A172 (cell line): ENCODE data around the gene YWHAQ. TPM values are rescaled to one million over a fixed set of nuclear protein-coding genes. Genes with fewer than 3 reads are reported as not detected.
"Not testable (repeated sequence)": the region's sequence is repeated elsewhere in the genome, so short reads cannot be mapped to it uniquely, and the experiment has no call there.

Source experiments
- DNase-seq: peaks from one replicate; pipeline ENCODE4 v3.0.0-alpha.2; 2015; ENCODE audit warnings: low spot score
- total RNA-seq: library from RNA; depleted of rRNA; stranded (reverse); fragments of >200 nt; shearing (Covaris generic); gene quantifications from 2 replicates; pipeline ENCODE4 v1.2.3, GENCODE V29; 2014

Gene YWHAQ
- total RNA-seq, 1 experiment from 2014 or later, result 807 TPM

DNA sequence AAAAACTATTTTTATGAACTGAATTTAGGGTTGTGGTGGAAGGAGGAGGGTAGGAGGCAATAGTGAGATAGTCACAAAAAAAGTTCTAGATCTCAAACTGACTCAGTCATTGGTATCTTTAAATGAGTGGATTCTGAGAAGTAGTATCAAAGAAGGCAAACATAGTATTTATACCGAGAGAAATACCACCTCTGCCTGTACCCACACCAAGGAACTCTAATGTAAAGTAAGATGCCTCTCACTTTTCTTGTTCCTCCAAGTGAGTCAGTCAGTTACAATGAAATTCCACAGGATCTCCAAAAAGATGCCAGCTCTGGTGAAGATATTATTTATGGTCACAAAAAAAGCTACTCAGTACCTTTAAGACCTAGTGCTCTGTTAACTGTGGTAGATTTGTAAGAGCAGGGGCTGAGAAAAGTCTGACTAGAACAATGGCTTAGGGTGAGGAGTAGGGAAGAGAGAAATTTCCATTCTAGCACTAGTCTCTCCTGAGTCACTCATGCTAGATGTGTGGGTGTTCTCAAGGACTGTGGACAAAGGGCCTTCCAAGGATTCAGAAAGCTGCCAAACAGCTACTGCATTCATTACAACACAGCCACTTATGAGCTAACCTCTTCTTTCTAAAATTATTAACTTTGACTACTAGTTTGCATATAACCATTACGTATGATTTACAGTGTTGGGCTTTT lies 36.3 kb downstream of the YWHAQ start:
- DNase-seq, result peak; percentile 74

DNA sequence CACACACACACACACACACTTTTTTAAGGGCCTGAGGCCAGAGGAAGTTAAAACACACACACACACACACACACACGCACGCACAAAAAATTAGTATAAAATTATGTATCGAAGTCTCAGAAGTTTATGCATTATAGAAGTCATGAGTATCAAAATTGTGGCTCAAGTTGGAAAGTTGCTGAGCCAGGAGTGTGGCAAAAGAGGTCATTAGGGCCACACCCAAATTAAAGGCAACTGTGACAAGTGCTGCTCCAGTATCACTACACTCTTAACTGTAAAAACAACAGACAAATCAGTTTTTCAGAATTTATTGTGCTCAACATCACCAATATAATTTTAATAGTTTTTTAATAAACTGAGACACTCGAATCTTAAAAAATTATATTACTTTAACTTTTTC lies 36.9 kb downstream of the YWHAQ start:
- DNase-seq, result no peak

DNA sequence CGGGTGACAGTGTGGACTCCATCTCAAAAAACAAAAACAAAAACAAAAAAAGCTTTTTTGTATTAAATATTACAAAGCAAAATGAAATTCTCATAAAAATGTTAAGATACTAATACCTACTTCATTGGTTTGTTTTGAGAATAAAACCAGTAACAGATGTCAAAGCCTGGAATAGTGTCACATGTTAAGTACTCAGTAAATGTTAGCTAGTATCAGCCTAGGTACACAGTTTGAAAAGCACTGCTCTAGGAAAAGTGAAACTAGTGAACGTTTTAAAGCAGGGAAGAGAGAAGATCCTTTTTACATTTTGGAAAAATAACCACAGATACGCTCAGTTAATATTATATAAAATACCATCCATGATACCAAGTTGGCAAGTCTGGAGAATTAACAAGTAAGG lies 38.1 kb downstream of the YWHAQ start:
- DNase-seq, result no peak

DNA sequence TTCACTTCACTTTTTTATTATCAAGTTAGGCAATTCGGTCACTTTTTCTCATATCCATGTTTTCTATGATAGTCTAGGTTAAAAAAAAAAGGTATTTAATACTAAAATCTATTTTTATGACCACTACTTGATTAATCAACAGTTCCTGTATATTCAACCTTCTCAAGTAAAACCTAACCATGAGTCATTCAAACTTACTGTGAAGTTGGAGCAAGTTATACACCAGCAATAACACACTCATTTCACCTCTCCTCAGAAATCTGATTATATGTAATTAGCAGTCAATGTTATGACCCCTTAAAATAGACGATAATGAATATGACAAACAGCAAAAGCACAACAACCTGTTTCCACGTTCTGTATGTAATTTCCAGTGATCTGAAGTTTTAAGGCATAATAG lies 40.2 kb downstream of the YWHAQ start:
- no peak for DNase-seq

DNA sequence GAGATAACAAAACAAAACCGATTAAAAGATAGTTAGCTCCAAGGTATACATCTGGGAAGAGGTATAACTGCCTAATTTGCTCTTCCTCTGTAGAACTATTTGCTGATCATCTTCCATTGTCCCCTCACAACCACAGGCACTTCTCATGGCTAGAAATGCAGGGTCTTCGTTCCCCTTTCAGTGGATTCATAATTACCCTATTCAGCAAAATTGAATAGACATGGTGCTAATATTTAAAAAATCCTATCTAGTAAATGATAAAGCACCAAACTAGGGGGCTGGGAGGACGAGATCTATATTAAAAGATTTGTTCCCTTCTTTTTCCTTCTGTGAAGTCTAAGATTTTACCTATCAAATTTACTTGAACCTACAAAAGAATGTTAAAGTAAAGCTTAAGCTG lies 44.3 kb downstream of the YWHAQ start:
- no peak for DNase-seq

DNA sequence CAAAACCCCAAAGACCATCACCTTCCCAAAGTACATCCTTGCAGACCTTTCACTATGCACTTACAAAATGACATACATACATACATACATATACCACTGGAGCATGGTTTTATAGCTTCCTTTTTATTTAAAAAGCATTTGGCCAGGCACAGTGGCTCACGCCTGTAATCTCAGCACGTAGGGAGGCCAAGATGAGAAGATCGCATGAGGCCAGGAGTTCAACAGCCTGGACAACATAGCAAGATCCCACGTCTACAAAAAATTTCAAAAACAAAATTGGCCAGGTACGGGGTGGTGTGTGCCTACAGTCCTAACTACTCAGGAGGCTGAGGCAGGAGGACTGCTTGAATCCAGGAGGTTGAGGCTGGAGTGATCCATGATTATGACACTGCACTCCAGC lies 45.3 kb downstream of the YWHAQ start:
- DNase-seq, result no peak

DNA sequence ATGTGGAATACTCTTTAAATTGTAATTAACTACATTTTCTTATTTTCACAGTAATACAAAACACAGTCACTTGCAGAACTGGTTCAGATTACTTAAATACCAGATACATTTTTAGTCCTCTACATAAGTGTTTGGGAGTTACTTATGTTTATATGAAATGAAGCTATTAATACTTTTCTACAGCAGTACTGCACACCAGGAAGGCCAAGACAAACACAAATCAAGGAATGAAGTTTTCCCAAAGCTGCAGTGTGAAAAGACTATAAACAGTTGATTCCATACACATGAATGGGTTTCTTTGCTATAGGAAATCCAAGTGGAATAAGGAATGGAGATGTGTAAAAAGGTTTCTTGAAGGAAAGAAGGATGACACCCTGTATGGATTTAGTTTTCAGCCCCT lies 45.9 kb downstream of the YWHAQ start:
- DNase-seq, result not testable (repeated sequence)

GRCh38 chr2:9582624-9583023 lies 48.2 kb downstream of the YWHAQ start:
- DNase-seq, result no peak

DNA sequence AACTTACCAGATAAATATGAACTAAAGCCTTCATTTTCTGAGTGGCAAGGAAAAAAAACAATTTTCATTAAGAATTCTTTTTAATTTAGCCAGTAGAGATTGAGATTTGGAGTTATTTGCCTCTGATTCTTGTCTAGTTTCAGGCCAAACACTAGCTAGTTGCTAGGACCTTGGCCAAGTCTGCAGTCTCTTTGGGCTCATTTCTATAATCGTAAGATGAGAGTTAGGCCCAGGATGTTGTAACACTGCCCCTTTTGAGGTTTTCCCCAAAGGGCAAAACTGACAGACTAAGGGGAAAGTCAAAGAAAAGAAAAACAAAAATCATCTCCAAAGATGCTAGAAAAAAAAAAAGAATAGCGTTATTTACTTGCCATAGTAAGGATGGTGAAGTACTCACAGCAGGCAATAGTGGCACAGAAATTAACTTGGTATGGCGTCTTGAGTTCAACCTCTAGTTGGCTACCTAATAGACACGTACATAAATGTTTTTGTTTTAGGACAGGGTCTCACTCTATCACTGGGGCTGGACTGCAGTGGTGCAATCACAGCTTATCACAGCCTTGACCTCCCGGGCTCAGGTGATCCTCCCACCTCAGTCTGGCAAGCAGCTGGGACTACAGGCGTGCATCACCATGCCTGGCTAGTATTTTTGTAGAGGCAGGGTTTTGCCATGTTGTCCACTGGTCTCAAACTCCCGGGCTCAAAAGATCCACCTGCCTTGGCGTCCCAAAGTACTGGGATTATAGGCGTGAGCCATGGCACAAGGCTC lies 52.1 kb downstream of the YWHAQ start:
- no peak for DNase-seq

DNA sequence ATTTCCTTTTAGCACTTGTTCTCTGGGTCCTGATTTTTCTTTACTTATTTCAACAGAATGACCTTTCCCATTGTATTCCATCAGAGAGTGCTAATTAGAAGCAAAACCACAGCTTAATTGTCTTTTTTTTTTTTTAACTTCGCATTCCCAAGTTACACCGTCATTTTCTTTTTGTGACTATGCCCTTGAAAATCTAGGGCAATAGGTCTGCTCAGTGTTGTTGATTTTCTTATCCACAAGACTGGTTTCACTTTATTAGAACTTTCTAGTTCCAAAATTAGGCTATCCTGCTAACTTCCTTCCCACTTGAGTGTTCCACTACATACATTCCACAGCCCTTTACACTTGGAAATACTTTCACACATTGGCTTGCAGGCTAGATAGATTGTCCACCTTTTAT lies 56.5 kb downstream of the YWHAQ start:
- DNase-seq, result no peak

- no peak for DNase-seq
These were observed 57.0 kb downstream of the YWHAQ start for GRCh38 chr2:9573840-9574239.

- peak; percentile 80 for DNase-seq
These were observed 57.6 kb downstream of the YWHAQ start for GRCh38 chr2:9573013-9573720.

- no peak for DNase-seq
These were observed 60.4 kb downstream of the YWHAQ start for GRCh38 chr2:9570182-9571060.

DNA sequence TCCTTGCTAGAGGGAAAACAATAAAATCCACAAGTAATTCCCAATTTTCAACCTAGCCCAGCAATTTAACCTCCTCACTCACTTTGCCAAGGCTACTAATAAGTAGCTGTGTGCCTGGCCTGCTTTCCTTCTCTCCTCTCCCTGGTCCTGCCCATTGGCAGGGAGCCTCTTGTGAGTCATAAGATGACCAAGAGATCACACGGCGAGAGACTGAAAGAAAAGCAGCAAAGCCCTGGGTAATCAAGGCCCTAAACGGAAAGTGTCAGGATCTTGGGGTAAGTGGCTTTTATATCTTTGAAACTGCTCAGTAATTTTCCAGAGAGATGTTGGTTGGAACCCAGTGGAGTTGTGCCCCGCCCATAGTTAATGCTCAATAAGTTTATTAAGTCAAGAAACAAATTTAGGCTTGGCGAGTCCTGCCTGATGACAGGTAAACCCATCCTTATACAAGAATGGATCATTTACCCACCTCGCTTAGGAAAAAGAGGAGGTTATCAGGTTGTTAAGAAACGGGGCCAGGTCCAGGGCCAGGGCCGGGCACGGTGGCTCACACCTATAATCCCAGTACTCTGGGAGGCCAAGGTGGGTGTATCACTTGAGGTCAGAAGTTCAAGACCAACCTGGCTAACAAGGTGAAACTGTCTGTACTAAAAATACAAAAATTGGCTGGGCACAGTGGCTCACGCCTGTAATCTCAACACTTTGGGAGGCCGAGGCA lies 65.2 kb downstream of the YWHAQ start:
- peak; percentile 98 for DNase-seq

DNA sequence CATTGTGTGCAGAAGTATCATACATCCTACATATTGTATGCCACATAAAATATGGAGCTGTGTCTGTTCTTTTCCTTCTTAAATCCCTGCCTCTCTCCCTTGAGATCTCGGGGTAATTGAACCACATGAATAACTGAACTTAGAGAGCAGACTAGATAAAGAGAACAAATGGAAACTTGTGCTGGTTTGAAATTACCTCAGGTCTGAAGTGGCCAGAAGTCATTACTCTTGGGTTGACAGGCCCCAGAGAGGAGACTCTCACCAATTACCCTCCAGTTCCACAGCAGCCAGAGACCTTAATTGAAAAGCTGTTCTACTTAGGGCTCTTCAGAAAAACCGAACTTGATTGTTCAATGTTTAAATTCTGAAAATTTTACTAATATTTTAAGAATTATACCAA lies 70.2 kb downstream of the YWHAQ start:
- DNase-seq, result no peak

DNA sequence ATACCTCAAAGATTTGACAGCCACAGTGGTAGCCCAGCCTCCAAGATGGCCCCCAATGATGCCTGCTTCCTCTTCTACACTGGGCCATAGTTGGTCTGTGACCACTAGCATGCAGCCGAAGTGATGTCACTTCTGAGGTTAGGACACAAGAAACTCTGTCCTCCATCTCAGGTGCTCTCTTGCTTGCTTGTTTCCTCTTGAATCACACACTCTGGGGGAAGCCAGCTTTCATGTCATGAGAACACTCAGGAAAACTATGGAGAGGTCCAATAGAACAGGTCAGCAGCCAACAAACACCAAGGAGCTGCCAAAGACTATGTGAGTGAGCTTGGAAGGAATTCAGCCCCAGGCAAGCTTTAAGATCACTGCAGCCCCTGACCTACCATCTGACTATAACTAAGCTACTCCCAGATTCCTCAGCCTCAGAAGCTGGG lies 71.8 kb downstream of the YWHAQ start:
- DNase-seq, result peak; percentile 87

- DNase-seq, result peak; percentile 36
These were observed 74.6 kb downstream of the YWHAQ start for GRCh38 chr2:9556121-9556743.

DNA sequence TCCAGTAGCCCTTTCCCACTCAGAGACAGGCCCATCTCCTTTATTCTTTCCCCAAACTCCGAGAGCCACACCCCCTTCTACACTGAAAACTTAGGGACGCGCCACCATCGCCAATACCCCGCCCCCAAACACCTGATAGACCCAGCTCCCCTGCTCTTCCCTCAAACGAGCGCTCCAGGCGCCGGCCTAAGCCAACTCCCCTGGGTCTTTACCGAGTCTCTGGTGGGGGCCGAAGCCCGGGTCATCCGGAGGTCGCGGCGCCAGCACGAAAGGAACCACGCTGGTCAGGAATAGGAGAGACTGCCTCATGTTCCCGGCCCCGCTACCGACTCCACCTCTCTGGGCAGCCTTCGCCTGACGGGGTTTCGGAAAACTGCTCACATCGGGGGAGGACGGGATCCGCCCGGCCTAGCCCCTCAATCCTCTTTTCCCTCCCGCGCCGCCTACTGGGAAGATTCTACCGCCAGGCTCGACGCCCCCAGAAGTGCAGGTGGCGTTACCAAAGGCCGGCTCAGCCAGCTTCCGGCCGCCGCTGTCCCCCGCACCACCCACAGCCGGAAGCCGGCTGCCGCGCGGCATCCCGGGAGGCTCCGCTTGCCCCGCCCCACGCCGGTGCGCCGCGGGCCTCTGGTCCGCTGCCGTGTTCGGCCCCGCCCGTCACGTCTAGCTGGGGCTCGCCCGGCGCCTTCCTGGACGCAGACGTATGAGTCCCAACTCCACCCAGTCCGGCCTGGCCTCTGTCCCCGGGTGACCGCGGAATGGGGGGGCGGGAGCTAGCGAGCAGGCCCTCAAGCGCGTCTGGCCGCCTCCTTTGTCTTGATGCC lies 75.3 kb downstream of the YWHAQ start, which contains the start of gene ADAM17:
ADAM17 (minus strand) TSS at position 534 of the 824 bp plus-strand sequence; CDS start at position 309, 225 bp downstream.
- DNase-seq, result peak; percentile 91

DNA sequence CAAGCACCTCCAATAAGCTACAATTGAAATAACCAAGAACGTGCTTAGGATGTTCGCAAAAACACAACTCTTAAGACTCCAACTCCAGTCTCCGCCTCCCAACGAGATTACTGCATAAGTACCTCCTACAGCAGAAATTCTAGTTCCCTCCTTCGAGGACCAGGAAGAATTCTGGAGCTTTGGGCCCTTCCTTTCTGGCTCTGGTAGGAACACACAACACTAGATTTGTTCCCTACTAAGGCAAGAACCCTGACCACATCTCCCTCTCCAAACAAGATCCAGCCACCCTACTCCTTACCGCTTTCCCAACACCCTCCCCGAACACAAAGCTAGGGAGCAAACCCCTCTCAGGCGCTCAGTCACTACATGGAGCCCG lies 75.9 kb downstream of the YWHAQ start:
- peak; percentile 76 for DNase-seq
